ENCODE results near the gene NAV3.

DNA sequence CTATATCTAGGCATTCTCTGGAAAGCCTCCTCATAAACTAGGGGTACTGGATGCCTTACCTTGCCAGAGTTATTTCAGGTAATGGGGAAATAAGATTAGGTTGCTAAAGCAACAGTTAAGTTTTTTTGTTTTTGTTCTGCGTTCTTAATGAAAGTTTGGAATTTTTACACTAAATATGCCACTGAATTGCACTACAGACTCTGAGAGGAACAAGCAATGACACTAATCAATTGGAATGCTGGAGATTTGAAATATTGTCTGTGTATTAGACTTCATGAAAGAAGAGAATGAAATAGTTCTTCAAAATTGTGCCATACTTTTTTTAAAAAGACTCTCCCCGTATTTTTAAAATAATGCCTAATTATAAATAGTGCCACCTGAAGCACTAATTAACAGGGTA is 287.8 kb downstream of the NAV3 start:
- TF ChIP-seq, protein P1, sequence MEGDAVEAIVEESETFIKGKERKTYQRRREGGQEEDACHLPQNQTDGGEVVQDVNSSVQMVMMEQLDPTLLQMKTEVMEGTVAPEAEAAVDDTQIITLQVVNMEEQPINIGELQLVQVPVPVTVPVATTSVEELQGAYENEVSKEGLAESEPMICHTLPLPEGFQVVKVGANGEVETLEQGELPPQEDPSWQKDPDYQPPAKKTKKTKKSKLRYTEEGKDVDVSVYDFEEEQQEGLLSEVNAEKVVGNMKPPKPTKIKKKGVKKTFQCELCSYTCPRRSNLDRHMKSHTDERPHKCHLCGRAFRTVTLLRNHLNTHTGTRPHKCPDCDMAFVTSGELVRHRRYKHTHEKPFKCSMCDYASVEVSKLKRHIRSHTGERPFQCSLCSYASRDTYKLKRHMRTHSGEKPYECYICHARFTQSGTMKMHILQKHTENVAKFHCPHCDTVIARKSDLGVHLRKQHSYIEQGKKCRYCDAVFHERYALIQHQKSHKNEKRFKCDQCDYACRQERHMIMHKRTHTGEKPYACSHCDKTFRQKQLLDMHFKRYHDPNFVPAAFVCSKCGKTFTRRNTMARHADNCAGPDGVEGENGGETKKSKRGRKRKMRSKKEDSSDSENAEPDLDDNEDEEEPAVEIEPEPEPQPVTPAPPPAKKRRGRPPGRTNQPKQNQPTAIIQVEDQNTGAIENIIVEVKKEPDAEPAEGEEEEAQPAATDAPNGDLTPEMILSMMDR (IDR thresholded peaks at IDR 0.05), result no peak
- TF ChIP-seq POLR2A (IDR thresholded peaks at IDR 0.05), result no peak

Measured in right lobe of liver (tissue), 4 donors.